ENCODE data around the gene ORM1.
"Not testable (repeated sequence)": the region's sequence is repeated elsewhere in the genome, so short reads cannot be mapped to it uniquely, and the experiment has no call there.

The ORM1 gene

DNA sequence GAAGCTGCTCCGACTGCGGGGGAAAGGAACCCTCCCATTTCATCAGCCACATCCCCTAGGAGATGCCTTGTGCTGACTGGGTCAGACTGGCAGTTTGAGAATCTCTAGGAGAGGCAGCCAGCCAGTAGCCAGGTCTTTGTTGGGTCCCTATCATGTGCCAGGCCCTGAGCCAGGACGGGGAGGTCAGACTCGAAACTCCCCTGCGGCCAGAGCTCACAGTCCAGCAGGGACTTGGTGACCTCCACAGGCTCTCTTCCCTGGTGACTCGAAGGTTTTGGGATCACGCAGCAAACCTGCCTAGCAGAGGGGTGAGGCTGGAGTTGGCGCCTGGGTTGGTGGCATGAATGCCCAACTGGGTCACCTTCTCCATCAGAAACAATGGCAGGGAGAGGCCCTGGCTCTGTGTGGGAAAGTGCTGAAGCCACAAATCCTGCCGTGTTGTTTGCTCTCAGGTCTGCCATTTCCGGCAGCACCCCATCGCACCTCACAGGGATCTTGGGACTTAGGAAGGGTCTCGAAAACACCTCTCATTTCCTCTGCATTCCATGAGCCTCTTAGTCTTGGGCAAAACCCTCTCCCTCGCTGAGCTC lies 14.4 kb upstream of the ORM1 start:
- DNase-seq: no peak

DNA sequence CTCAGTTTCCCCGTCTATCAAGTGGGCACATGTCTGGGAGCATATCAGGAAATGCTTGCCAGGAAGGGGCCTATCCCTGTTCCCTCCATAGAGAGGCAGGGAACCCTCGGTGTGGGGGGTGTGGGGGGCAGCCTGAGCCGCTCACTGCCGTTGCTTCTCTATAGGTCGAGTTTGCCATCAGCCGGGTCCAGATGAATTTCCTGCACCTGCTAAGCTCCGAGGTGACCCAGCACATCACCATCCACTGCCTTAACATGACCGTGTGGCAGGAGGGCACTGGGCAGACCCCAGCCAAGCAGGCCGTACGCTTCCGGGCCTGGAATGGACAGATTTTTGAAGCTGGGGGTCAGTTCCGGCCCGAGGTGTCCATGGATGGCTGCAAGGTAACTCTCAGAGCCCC lies 13.8 kb upstream of the ORM1 start:
- DNase-seq: no peak

DNA sequence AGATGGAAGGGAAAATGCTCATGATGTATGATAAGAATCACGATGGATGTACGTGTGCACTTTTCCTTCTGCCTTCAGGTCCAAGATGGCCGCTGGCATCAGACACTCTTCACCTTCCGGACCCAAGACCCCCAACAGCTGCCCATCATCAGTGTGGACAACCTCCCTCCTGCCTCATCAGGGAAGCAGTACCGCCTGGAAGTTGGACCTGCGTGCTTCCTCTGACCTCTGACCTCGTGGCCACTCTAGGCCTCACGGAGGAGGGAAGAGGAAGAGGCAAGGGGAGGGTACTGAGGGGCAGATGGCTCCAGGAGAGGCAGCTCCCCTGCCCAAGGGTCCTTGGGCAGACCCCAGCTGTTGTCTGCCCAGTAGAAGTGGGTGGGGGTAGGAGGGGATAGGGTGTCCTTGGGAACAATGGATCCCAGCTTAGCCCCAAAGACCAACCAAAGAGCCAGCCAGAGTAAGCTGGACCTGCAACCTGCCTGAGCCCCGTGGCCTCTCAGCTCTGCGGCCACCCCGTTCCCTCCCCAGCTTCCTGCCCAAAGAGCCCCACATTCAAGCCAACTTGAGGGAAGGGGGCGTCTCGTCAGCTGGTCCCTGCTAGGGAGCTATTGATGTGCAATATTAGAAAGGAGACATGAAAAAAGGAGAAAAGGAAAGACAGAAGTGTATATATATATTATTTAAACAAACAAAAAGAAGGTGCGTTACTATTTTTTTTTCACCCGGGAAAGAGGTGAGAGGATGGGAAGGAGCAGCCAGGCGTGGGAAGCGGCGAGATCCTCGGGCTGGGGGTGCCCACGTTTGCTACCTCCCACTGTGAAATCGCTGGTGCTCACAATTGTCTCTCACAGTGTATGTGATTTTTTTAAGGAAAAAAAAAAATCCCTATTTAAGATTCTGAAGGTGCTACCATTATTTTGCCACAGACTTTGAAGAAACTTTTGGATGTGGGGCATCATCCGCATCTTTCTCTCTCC lies 12.1 kb upstream of the ORM1 start:
- no peak for DNase-seq

DNA sequence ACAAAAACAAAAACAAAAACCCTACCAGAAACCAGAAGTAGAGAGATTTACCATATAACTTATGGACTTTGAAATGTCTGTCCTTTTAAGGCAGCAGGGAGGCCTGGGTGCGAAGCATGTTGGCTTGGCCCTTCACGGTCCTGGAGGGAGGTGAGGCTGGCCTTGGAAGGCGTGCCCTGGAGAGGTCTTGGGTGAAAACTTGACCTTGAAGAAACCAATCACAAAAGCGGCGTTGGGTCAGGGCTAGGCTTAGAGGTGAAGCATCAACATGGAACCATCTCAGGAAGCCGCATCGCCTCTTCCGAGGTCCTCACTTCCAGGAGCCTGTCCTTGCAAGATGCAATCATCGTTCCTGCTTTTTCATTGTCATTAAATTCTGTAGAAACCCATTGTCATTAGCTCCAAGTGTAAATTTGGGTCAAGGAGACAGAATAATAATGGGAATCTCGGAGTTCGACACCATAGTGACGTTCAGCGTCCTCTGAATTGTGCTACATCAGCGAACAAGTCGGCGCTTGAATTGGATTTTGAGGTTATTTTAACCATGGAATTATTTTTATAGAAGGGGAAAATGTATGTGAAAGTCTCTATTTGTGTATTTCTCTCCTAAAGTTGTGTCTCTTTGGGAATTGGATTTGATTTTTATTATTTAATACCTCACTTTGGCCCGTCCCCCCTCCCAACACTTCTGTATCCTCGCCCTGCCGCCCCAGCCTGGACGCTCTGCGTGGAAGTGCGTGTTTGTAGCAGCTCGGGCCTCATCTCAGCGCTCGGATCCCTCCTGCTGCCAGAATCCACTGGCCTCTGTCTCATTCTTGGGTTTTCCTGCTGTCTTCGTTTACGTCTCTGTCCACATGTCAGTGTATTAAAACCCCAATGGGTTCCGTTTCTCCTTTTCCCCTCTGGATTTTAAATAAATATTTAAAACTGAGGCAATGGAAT lies 11.1 kb upstream of the ORM1 start:
- DNase-seq: no peak

DNA sequence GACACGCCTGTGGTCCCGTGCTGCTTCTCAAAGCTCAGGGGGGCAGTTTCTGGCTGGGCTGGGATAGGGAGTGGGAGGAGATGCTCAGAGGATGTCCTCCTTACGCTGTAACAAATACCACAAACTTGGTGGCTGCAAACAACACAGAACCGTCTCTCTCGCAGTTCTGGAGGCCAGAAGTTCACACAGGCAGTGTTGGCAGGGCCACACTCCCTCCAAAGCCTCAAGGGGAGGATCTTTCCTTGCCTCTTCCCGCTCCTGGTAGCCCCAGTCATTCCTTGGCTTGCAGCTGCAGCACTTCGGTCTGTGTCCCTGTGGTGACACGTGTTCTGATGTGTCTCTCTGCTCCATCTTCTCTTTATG lies 10.4 kb upstream of the ORM1 start:
- no peak for DNase-seq

DNA sequence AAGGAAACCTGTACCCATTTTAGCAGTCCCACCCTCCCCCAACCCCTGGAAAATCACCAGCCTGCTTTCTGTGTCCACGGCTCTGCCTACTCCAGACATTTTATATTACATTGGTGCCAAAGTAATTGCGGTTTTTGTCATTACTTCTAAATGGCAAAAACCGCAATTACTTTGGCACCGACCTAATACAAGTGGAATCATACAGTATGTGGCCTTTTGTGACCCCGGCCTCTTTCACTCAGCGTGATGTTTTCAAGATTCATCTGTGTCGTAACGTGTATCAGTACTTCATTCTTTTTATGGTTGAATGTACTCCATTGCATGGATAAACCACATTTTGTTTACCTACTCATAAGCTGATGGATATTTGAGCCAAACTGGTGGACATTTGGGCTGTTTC lies 9.7 kb upstream of the ORM1 start:
- no peak for DNase-seq

DNA sequence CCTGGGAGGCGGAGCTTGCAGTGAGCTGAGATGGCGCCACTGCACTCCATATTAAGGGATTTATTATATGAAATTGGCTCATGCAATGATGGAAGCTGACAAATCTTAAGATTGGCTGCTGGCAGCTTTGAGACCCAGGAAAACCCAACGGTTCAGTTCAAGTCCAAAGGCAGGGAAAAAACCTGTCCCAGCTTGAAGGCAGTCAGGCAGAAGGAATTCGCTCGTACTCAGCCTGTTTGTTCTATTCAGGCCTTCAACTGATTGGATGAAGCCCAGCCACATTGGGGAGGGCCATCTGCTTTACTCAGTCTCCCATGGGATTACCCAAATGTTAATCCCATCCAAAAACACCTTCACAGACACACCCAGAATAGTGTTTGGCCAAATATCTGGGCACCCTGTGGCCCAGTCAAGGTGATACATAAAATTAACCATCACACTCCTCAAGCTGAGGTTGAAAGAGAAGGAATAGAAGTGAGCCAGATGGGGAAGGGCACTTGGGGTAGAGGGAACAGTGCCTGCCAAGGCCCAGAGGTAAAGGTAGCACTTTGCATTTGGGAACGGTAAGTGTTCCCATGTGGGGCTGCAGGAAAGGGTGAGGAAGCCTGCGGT lies 8.5 kb upstream of the ORM1 start:
- no peak for DNase-seq

DNA sequence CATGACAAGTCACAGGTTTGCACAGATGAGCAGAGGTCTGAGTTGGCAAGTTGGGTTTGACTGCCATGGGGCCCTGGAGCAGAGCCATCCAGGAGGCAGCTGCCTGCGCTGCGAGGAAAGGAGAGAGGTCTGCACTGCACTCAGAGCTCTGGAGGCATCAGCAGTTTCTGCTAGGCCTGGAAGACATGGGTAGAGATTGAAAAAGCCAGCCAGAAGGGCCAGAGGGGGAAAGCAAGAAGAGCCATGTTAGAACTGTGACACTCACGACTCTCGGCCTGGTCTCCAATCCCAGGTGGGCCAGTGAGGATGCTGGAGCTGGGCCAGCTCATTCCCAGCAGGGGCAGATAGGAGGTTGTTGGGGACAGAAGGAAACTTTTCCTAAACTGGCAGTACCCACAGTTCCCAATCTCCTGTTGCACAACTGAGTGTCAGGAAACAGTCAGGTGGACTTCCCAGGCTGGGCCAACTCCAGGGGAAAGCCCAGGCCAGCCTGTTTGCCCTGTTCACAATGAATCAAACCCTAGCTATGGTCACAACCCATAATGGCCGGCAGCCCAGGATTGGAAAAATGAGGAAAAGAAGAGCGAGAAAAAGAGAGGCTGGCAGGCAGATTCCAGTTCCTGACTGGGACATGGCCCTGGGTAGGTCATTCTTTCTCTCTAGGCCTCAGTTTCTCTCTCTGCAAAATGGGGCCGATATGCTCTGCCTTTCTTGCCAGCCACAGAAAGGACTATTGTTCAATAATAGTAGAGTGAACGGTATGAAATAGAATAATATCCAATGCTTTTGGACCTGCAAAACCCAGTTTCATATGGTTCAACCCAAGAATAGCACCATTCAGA lies 7.8 kb upstream of the ORM1 start:
- DNase-seq: no peak

DNA sequence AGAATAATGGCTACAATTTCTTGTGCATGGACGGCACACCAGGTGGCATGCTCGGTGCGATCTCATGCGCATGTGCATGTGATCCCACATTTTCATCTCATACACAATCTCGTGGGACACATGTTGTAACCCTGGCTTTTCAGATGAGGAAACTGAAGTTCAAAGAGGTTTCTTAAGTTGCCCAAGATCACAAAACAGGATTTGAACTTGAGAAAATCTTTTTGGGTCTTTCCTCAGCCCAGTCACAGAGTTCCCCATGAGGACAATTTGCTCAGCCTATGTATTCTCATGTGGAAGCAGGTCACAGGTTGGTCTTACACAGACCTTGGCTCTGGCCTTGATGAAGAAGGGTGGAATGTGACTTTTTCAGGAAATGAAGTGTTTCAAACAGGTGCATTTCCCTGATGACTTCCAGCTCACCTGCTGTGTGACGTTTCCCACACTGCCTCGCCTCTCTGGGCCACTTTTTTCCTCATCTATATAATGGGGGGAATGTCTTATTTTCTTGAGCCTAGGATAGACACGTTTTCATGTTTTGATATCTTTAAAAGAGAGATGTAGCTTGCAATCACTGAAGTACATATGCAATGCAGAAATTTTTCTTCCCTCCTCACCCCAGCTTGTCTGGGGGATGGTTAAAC lies 7.1 kb upstream of the ORM1 start:
- DNase-seq: no peak

DNA sequence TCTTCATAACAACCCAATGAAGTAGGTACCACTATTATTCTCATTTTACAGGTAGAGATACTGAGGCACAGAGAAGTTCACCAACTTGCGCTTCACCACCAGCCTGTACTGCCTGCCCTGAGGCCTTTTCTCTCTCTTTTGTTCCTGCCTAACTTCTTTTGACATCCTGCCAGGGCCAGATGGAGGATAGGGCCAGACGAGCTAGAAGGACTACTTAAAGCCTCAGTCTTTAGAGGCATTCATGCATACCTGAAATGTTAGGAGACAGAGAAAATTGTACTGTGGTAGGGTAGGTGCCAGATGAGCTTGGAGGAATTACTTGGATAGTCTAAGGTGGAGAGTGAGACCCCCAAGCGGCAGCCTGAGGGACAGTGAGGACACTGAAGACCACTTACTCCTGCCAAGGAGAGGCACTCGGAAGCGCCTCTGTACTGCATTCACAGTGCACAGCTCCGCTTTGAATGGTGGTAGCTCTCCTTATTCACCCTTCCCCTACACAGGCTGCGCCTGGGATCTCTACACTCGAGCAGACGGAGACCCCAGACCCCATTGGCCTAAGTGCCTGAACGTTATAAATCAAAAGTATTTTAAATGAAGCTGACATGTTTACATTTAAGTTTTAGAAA lies 6.2 kb upstream of the ORM1 start:
- no peak for DNase-seq

DNA sequence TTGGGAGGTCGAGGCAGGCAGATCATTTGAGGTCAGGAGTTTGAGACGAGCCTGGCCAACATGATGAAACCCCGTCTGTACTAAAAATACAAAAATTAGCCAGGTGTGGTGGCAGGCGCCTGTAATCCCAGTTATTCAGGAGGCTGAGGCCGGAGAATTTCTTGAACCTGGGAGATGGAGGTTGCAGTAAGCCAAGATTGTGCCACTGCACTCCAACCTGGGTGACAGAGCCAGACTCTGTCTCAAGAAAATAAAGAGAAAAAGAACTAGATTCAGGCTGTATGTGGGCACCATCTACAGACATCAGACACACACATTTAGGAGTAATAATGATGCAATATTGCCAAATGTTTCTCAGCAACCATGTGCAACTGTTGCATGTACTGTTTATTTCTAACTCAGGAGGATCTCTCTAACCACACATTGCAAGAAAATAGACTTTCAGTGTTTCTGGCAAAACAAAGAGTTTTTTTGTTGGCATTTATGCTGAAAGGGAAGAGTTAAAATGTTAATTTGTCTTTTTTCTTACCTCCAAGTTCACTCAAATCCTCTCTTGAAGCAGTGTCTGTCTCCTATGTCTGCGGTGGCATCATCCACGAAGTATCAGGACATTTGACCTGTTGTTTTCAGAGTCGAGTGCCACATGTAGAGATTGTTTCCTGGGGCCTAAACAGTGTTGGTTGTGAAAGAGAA lies 5.1 kb upstream of the ORM1 start:
- no peak for DNase-seq

DNA sequence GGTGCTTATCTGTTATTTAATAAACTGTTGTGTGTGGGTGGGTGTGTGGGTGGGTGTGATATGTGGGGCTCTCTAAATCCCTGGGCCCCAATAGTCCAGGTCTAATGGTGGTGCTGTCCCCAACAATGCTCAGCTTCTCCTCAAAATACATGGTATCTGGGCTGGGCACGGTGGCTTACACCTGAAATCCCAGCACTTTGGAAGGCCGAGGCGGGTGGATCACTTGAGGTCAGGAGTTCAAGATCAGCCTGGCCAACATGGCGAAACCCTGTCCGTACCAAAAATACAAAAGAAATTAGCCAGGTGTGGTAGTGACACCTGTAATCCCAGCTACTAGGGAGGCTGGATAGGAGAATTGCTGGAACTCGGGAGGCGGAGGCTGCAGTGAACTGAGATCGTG lies 4.5 kb upstream of the ORM1 start:
- DNase-seq: no peak

DNA sequence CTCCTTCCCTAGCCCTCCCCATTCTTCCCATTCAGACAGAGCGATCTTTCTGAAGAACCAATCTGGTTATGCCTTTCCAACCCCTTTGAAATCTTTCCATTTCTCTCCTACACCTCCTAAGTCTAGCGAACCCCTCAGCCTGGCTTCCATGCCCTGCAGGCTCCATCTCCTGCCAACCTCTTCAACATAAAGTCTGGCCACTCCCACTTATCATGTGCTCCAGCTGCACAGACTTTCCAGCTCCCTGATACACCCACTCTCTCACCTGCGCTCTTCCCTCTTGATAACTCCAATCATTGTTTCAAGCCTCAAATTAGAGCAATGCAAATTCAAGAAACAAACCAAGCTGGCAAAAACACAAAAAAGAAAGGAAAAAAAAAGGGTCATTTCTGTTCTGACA lies 3.8 kb upstream of the ORM1 start:
- DNase-seq: no peak

DNA sequence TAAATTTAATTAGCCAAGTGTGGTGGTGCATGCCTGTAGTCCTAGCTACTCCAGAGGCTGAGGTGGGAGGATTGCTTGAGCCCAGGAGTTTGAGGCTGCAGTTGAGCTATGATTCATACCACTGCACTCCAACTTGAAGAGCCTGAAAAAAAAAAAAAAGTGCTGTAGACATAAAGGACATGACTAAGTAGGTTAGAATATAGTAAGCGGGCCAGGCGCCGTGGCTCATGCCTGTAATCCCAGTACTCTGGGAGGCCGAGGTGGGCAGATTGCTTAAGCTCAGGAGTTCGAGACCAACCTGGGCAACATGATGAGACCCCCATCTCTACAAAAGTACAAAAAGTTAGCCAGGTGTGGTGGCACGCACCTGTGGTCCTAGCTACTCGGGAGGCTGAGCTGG lies 2.2 kb upstream of the ORM1 start:
- DNase-seq: not testable (repeated sequence)

DNA sequence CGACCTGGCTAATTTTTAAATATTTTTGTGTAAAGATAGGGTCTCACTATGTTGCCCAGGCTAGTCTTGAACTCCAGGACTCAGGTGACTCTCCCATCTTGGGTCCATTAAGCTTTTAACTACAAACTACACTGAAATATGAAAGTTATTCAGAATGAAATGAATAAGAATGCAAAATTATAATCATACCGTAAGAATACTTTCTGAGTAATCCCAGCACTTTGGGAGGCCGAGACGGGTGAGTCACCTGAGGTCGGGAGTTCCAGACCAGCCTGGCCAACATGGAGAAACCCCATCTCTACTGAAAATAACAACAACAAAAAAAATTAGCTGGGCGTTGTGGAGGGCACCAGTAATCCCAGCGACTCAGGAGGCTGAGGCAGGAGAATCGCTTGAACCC lies 1.1 kb upstream of the ORM1 start:
- no peak for DNase-seq

DNA sequence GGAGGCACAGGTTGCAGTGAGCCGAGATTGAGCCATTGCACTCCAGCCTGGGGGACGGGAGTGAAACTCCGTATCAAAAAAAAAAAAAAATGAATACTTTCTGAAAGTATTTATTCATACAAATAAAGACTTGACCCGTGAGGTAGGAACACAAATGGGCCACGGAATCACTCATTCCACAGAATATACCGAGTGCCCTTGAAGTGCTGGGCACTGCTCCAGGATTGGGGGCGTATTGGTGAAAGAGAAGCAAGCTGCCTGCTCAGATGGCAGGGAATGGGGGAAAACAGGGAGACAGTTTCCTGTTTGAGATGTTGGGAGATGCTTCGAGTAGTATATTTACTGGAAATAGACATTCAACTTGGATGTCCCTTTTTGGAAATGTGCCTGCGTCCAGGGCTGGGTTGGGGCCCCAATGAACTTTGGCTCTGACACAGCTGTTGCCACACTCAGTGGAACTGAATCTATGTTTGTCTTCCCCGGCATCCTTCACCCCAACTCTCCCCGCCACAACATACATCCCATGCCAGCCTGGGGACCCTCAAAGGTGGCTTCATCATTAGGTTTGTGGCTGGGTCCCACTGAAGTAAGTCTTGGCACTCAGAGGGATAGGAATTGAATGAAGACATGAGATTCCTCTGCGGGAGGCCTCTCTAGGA lies 609 bp upstream of the ORM1 start:
- DNase-seq: not testable (repeated sequence)

DNA sequence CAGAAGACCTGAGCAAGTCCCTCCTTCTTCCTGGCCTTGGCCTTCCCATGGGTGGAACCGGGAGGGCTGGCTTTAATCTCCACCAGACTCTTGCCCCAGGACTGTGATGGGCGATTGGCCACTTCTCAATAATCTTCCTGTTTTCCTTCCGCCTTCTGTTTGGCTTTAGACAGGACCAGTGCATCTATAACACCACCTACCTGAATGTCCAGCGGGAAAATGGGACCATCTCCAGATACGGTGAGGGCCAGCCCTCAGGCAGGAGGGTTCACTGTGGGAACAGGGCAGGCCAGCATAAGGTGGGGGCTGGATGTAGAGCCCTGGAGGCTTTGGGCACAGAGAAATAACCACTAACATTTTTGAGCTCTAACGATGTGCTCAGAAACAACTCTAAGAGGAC lies 951 bp downstream of the ORM1 start:
- not testable (repeated sequence) for DNase-seq

DNA sequence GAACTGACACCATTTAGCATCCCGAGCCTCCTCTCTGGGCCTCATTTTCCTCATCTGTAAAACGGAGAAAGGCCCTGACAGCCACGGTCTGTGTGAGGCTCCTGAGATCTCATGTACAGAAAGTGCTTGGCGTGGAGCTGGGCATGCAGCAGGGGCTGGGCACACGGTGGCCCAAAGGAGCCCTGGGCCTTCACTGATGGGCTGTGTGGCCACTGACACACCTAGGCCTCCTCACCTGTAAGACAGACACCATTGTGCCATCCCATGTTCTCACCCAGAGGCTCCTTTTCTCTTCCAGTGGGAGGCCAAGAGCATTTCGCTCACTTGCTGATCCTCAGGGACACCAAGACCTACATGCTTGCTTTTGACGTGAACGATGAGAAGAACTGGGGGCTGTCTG lies 1.6 kb downstream of the ORM1 start:
- no peak for DNase-seq

DNA sequence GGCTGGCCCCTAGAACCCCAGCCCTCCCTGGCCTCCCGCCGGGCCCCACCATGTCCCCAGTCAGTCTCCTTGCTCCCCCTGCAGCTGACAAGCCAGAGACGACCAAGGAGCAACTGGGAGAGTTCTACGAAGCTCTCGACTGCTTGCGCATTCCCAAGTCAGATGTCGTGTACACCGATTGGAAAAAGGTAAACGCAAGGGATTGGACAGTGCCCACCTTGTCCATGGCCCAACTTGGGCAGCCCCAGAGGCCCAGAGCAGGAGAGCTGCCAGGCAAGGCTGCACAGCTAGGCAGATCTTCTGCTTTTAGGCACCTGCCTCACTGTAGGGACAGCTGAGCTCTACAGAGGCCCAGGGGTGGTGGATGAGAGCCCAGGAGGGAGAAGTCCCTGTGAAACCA lies 2.1 kb downstream of the ORM1 start:
- DNase-seq: not testable (repeated sequence)

All from CD4-positive, alpha-beta T cell treated with Interleukin-15 for 1 hour (primary cell).